Measurements from ENCODE around the gene ERCC6L2. TPM values are rescaled to one million over a fixed set of nuclear protein-coding genes. Genes with fewer than 3 reads are reported as not detected.

Gene ERCC6L2
- total RNA-seq, 4 donors from 2014 or later = 82.0 to 128 (median 108) TPM

DNA sequence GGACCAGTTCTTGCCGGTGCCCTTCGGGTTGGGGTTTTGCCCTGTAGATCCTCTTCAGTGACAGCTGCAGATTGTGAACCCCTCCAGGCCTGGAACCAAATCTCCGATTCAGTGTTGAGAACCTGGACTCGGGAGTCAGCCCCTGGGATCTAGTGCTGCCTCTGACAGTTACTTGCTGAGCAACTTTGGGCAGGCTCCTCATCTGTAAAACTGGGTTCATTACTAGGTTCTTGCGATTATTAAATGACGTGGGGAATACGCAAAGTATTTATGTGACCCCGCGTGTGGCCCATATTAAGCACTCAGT, 600 bp downstream of the ERCC6L2 start:
- H3K9me3 ChIP-seq = no peaks in the 10 kb centered on the region
- H3K4me3 ChIP-seq = no peak overlapping the region
- DNase-seq (ENCODE audit: low spot score in 2 of 2) = no peak
- no peak overlapping the region for H3K27ac ChIP-seq
- peaks cover 0 to 7% (median 0%) of the 10 kb centered on the region in 3 donors for H3K36me3 ChIP-seq
- 0 to 1% methylated on average over 9 of the region's 9 CpGs for WGBS, 2 donors
- peaks cover 0 to 34% (median 6%) of the 10 kb centered on the region in 4 donors for H3K4me1 ChIP-seq
- no peak for TF ChIP-seq POLR2A (IDR thresholded peaks at IDR 0.05)
- TF ChIP-seq, protein P1, sequence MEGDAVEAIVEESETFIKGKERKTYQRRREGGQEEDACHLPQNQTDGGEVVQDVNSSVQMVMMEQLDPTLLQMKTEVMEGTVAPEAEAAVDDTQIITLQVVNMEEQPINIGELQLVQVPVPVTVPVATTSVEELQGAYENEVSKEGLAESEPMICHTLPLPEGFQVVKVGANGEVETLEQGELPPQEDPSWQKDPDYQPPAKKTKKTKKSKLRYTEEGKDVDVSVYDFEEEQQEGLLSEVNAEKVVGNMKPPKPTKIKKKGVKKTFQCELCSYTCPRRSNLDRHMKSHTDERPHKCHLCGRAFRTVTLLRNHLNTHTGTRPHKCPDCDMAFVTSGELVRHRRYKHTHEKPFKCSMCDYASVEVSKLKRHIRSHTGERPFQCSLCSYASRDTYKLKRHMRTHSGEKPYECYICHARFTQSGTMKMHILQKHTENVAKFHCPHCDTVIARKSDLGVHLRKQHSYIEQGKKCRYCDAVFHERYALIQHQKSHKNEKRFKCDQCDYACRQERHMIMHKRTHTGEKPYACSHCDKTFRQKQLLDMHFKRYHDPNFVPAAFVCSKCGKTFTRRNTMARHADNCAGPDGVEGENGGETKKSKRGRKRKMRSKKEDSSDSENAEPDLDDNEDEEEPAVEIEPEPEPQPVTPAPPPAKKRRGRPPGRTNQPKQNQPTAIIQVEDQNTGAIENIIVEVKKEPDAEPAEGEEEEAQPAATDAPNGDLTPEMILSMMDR (IDR thresholded peaks at IDR 0.05) = no peak
- TF ChIP-seq EP300 (IDR thresholded peaks at IDR 0.05) = no peak
- no peaks in the 10 kb centered on the region for H3K27me3 ChIP-seq

DNA sequence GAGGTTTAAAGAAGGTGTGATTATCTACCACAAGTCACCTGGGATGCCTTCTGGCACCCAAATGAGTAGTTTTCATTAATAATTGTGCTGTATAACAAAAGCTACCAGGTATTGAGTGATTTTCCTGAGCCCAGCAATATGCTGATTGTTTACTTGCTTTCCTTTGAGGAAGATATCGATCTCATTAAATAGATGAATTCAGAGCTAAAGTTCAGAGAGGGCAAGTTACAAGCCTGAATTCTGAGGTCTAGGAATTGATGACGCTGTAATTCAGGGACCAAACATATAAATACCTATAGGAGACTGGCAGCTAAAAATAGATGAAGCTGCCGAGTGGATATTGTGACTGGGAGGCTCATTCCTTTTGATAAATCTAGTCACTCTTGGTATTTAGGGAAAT, 1.1 kb downstream of the ERCC6L2 start:
- H3K27ac ChIP-seq = no peak overlapping the region
- H3K4me1 ChIP-seq = peaks cover 0 to 38% (median 7%) of the 10 kb centered on the region in 4 donors
- H3K4me3 ChIP-seq = no peak overlapping the region
- 21 to 33% methylated on average over 3 of the region's 3 CpGs for WGBS, 2 donors
- no peak for DNase-seq (ENCODE audit: low spot score in 2 of 2)
- no peaks in the 10 kb centered on the region for H3K27me3 ChIP-seq
- TF ChIP-seq, protein P1 (IDR thresholded peaks at IDR 0.05) = no peak
- TF ChIP-seq POLR2A (IDR thresholded peaks at IDR 0.05) (no peak), EP300 (IDR thresholded peaks at IDR 0.05) (no peak)
- no peaks in the 10 kb centered on the region for H3K9me3 ChIP-seq
- peaks cover 0 to 4% (median 0%) of the 10 kb centered on the region in 3 donors for H3K36me3 ChIP-seq

DNA sequence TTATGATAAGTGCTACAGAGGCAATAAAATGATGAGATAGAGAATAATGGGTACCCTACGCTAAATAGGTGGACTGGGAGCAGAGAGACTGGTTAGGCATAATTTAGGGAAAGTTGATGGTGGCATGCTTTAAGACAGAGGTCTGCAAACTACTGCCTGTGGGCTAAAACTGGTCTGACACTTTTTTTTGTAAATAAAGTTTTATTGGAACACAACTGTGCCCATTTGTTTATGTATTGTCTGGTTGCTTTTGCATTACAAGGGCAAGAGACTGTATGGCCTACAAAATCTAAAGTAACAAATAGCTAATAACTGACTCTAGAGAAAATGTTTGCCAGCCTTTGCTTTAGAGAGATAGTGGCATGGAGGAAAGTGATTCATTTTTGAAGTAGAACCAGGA, 2.5 kb downstream of the ERCC6L2 start:
- H3K4me3 ChIP-seq = no peak overlapping the region
- peaks cover 0 to 52% (median 11%) of the 10 kb centered on the region in 4 donors for H3K4me1 ChIP-seq
- H3K9me3 ChIP-seq = no peaks in the 10 kb centered on the region
- H3K27me3 ChIP-seq = no peaks in the 10 kb centered on the region
- no peak overlapping the region for H3K27ac ChIP-seq
- TF ChIP-seq EP300 (IDR thresholded peaks at IDR 0.05) (no peak), POLR2A (IDR thresholded peaks at IDR 0.05) (no peak)
- TF ChIP-seq, protein P1 (IDR thresholded peaks at IDR 0.05) = no peak
- H3K36me3 ChIP-seq = peaks cover 0 to 13% (median 0%) of the 10 kb centered on the region in 3 donors
- WGBS, 2 donors = 94 to 97% methylated on average over 1 of the region's 1 CpG
- DNase-seq (ENCODE audit: low spot score in 2 of 2) = no peak

DNA sequence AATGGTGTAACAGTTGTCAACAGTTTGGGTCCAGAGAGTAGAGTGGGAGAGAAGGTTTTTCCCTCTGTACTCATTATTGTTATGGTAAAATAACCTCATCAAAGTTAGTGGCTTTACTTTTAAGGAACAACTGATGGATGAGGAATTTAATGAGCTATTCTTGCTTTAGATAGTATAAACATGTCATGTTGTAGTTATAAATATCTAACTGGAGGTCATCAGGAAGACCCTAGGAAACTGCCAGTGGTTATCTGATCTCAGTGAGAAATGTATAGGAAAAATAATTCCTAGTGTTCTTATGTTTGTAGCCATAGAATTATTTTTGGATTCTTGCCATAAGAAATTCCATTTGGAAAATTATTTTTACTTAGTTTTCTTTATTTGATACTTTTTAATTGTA, 4.1 kb downstream of the ERCC6L2 start:
- no peaks in the 10 kb centered on the region for H3K27me3 ChIP-seq
- no peak overlapping the region for H3K4me3 ChIP-seq
- no peak for DNase-seq (ENCODE audit: low spot score in 2 of 2)
- H3K9me3 ChIP-seq = no peaks in the 10 kb centered on the region
- H3K36me3 ChIP-seq = peaks cover 0 to 22% (median 0%) of the 10 kb centered on the region in 3 donors
- no peak for TF ChIP-seq POLR2A (IDR thresholded peaks at IDR 0.05)
- no peak for TF ChIP-seq EP300 (IDR thresholded peaks at IDR 0.05)
- TF ChIP-seq, protein P1 (IDR thresholded peaks at IDR 0.05) = no peak
- peaks cover 0 to 41% (median 6%) of the 10 kb centered on the region in 4 donors for H3K4me1 ChIP-seq
- no peak overlapping the region for H3K27ac ChIP-seq

DNA sequence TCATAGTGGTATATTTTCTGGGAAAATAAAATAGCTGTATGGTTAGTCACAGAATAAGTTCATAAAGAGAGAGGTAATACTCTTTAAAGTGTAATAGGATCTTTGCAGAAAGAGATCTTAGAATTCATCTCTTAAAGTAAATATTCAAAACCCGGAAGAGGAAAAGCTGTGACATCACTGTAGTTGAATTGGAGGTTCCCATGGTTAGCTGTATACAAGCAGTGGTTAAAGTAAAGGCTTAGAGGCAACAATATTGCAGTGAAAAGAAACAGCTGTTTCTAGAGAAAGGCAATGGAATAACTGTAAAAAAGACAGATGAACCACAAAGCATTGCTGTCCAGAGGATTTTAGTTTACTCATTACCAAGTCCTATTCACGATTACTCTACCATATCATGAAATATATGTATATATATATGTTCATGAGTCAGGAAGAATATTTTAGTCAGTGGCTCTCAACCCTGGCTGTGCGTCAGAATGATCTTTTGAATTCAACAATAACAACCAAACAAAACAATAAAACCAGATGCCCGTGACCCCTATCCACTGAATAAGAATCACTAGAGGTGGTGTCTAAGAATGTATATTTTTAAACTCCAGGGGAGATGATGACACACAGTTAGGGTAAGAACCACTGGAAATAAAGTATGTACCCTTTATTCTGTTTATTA, 4.7 kb downstream of the ERCC6L2 start:
- Histone ChIP-seq H3K36me3 (peaks cover 0 to 23% (median 0%) of the 10 kb centered on the region in 3 donors), H3K27ac (no peak overlapping the region)

More for the DNA sequence above, 4.7 kb downstream of the ERCC6L2 start:
- DNase-seq (ENCODE audit: low spot score in 2 of 2) = no peak
- Histone ChIP-seq H3K4me3 (no peak overlapping the region), H3K9me3 (no peaks in the 10 kb centered on the region), H3K27me3 (no peaks in the 10 kb centered on the region), H3K4me1 (peaks cover 0 to 38% (median 5%) of the 10 kb centered on the region in 4 donors)
- 50 to 54% methylated on average over 4 of the region's 4 CpGs for WGBS, 2 donors
- TF ChIP-seq POLR2A (IDR thresholded peaks at IDR 0.05) (no peak), EP300 (IDR thresholded peaks at IDR 0.05) (no peak)
- TF ChIP-seq, protein P1 (IDR thresholded peaks at IDR 0.05) = no peak

Data from tibial nerve (tissue), 4 donors.